ENCODE measurements around the gene NTRK3.
A peak's percentile ranks its signal among the peaks of the same experiment; 100 is the strongest.

NTRK3 gene

DNA sequence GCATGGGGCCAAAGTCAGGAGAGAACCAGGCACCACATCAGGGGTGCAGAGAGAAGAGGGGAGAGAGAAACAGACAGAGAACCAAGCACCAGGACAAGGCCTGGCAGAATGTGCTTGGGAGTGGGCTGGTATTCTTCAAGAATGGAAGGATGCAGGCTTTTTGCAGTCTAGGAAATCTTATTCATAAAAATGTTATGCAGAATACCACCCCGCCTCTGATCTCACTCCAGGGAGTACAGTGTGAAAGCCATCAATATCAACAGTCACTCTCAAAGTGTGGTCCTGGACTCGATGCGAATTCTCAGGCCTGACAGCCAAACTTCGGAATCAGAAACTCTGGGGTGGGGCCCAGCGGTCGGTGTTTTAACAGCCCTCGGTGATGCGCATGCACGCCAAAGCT lies 16.9 kb downstream of the NTRK3 start:
- TF ChIP-seq, protein P1, sequence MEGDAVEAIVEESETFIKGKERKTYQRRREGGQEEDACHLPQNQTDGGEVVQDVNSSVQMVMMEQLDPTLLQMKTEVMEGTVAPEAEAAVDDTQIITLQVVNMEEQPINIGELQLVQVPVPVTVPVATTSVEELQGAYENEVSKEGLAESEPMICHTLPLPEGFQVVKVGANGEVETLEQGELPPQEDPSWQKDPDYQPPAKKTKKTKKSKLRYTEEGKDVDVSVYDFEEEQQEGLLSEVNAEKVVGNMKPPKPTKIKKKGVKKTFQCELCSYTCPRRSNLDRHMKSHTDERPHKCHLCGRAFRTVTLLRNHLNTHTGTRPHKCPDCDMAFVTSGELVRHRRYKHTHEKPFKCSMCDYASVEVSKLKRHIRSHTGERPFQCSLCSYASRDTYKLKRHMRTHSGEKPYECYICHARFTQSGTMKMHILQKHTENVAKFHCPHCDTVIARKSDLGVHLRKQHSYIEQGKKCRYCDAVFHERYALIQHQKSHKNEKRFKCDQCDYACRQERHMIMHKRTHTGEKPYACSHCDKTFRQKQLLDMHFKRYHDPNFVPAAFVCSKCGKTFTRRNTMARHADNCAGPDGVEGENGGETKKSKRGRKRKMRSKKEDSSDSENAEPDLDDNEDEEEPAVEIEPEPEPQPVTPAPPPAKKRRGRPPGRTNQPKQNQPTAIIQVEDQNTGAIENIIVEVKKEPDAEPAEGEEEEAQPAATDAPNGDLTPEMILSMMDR (IDR thresholded peaks at IDR 0.05; ENCODE audit: low read depth, low read length) = no peak

DNA sequence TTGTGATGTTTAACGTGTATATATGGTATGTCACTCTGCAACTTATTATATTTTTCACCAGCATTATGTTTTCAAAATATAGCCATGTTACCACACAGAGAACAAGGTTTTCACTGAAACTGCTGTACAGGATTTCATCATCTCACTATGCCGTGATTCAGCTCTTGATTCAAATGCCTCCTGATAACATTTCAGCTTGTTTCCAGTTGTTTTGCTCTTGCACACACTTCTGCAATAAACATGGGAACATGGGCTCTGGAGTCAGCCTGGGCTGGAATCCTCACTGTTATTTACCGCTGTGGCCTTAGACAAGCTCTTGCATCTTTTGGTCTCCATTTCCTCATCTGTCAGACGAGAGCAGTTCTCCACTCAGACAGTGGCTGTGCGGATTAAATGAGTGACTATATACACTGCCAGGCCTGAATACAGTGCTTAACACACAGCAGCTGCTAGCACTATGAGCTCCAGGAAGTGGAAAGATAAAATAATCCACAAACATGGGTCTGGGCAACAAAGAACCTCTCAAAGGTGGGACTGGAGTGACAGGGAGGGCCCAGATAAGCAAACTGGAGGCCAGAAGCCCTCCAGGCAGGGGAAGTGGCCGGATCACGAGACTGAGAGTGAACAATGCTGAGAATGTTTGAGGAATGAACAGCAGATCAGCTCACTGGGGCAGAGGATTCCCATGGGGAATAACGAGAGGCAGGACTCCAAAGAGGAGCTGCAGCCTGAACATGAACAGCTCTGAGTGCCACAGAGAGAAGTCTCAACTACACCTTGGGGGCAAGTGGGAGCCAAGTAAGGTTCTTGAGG lies 17.7 kb downstream of the NTRK3 start:
- TF ChIP-seq, protein P1 (IDR thresholded peaks at IDR 0.05; ENCODE audit: low read depth, low read length) = no peak
- peak; percentile 12 for DNase-seq (ENCODE audit: extremely low read depth, low read depth)

More for the DNA sequence above, 16.9 kb downstream of the NTRK3 start:
- DNase-seq (ENCODE audit: extremely low read depth, low read depth) = no peak

- TF ChIP-seq, protein P1 (IDR thresholded peaks at IDR 0.05; ENCODE audit: low read depth, low read length) = no peak
- no peak for DNase-seq (ENCODE audit: extremely low read depth, low read depth)
These were observed 21.8 kb downstream of the NTRK3 start for GRCh38 chr15:88234711-88235110.

DNA sequence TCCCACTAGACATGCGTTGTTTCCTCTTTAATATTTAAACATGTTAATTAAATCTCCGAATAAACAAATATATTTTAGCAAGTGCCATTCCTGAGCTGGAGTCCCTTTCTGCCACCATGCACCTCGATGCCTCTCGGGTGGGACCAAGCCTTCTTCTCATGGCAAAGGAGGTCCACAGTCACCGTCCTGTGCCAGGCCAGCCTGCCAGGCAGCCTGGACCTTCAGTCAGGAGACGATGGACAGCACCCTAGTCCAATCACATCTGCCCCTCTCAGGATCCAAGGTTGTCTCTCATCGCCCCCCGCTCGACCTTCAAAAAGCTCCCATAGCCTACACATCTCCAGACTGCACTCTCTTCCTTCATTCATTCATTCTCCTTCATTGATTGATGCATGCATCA lies 22.6 kb downstream of the NTRK3 start:
- no peak for DNase-seq (ENCODE audit: extremely low read depth, low read depth)
- TF ChIP-seq, protein P1 (IDR thresholded peaks at IDR 0.05; ENCODE audit: low read depth, low read length) = no peak

- TF ChIP-seq, protein P1 (IDR thresholded peaks at IDR 0.05; ENCODE audit: low read depth, low read length) = no peak
- no peak for DNase-seq (ENCODE audit: extremely low read depth, low read depth)
These were observed 23.8 kb downstream of the NTRK3 start for GRCh38 chr15:88232771-88233201.

GRCh38 chr15:88231909-88232644 lies 24.5 kb downstream of the NTRK3 start:
- TF ChIP-seq, protein P1 (IDR thresholded peaks at IDR 0.05; ENCODE audit: low read depth, low read length) = no peak
- DNase-seq (ENCODE audit: extremely low read depth, low read depth) = no peak

DNA sequence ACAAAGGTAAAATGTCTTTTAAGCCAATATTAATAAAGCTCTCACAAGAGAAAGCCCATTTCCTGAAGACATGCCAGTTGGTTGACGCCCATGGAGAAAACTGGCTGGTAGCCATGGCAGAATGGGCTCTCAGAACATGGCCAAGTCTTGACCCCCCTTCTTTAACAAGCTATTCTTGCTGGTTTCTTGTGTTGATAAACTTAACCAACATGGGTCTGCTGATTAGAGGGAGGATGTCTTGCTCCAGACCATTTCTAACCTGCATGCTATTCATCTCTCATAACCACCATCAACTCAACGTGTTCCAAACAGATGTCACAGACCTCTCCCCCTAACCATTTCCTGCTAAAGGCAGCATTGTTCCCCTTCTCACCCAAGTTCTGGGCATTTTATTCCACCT lies 25.7 kb downstream of the NTRK3 start:
- no peak for DNase-seq (ENCODE audit: extremely low read depth, low read depth)
- TF ChIP-seq, protein P1 (IDR thresholded peaks at IDR 0.05; ENCODE audit: low read depth, low read length) = no peak

Data from AG09319 (cell line).